ENCODE measurements around the gene ZMAT3.
A peak's percentile ranks its signal among the peaks of the same experiment; 100 is the strongest.

DNA sequence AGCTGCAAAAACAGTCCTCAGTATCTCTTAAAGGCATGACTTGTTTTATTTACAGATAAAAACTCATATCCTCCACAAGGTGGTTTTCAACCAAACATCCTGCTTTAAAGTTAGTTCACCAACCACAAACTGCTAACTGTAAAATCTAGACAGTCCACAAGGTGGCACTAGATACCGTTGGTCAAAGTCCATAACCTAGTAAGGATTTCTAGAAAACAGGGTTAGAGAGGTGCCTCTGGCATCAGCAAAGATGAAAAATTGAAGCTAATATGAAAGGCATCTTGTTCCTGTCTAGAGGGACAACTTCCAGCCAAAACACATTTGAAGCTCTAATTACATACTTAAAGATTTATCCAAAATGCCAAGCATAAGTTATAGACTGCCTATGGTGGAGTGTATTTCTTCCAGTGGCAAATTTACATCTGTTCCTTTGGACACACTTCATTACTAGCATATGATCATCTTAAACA, 56.0 kb downstream of the ZMAT3 start:
- TF ChIP-seq CTCF (conservative IDR thresholded peaks at IDR 0.05) (peak; percentile 96), ZFX (IDR thresholded peaks at IDR 0.05) (no peak)
